ENCODE data around the gene ZAP70. TPM values are rescaled to one million over a fixed set of nuclear protein-coding genes. Genes with fewer than 3 reads are reported as not detected.

Gene ZAP70
- total RNA-seq, 4 donors from 2014 or later, result 11.5 to 75.1 (median 27.2) TPM

GRCh38 chr2:97747285-97747684, 33.9 kb downstream of the ZAP70 start:
- H3K36me3 ChIP-seq, result peaks cover 0 to 11% (median 0%) of the 10 kb centered on the region in 3 donors
- no peaks in the 10 kb centered on the region for H3K9me3 ChIP-seq
- peaks cover 0 to 14% (median 1%) of the 10 kb centered on the region in 4 donors for H3K4me1 ChIP-seq
- H3K27ac ChIP-seq, result no peak overlapping the region
- H3K27me3 ChIP-seq, result no peaks in the 10 kb centered on the region
- TF ChIP-seq POLR2A (IDR thresholded peaks at IDR 0.05) (no peak), CTCF (IDR thresholded peaks at IDR 0.05) (no peak)
- no peak for DNase-seq
- H3K4me3 ChIP-seq, result no peak overlapping the region

- TF ChIP-seq POLR2A (IDR thresholded peaks at IDR 0.05) (no peak), CTCF (IDR thresholded peaks at IDR 0.05) (no peak)
- H3K4me3 ChIP-seq, result no peak overlapping the region
- H3K27me3 ChIP-seq, result no peaks in the 10 kb centered on the region
Measured at GRCh38 chr2:97747716-97748115, 34.3 kb downstream of the ZAP70 start.

DNA sequence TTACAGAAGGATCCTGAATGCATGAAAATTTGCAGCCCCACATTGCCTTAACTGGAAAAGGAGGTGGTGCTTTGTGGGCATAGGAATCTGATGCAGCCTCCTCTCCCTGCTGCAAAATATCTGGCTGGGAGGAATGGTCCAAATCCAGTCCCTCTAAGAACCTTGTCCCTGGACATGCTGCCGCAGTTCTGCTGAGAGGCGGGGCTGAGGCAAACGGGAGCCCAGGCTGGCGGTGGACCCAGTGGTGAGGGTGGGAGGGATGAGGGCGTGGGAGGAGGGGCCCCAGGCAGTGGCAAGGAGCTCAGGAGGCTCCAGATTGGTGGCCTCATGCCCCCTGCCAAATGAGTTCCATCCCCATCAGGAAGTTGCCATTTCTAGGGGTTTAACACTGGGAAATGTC, 36.2 kb downstream of the ZAP70 start:
- TF ChIP-seq POLR2A (IDR thresholded peaks at IDR 0.05) (no peak), CTCF (IDR thresholded peaks at IDR 0.05) (no peak)

More at GRCh38 chr2:97747716-97748115, 34.3 kb downstream of the ZAP70 start:
- Histone ChIP-seq H3K9me3 (no peaks in the 10 kb centered on the region), H3K4me1 (peaks cover 0 to 14% (median 1%) of the 10 kb centered on the region in 4 donors), H3K36me3 (peaks cover 0 to 11% (median 0%) of the 10 kb centered on the region in 3 donors), H3K27ac (no peak overlapping the region)
- DNase-seq, result no peak

DNA sequence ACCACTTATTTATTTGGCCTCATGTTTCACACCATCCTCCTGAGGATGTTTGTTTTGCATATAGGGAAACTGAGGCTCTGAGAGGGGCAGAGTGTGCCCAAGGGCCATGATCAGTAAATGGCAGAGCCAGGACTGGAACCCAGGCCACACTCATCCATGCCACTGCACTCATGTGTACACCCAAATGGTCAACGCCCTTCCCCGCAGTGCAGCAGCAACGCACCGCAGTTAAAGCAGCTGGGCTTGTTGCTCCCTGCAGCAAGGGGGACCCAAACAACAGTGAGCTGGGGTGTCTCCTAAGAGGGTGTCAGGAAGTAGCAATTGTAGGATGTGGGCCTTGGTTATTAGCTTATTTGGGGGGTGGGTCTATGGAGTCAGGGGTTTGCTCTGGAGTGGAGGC, 36.6 kb downstream of the ZAP70 start:
- H3K36me3 ChIP-seq, result peaks cover 0 to 6% (median 0%) of the 10 kb centered on the region in 3 donors
- H3K27ac ChIP-seq, result no peak overlapping the region
- no peak for DNase-seq
- no peak for TF ChIP-seq CTCF (IDR thresholded peaks at IDR 0.05)
- H3K9me3 ChIP-seq, result no peaks in the 10 kb centered on the region
- H3K4me1 ChIP-seq, result peaks cover 0 to 13% (median 1%) of the 10 kb centered on the region in 4 donors
- no peaks in the 10 kb centered on the region for H3K27me3 ChIP-seq
- H3K4me3 ChIP-seq, result no peak overlapping the region

More for the DNA sequence above, 36.2 kb downstream of the ZAP70 start:
- Histone ChIP-seq H3K27me3 (no peaks in the 10 kb centered on the region), H3K4me3 (no peak overlapping the region), H3K36me3 (peaks cover 0 to 4% (median 0%) of the 10 kb centered on the region in 3 donors), H3K4me1 (peaks cover 0 to 14% (median 1%) of the 10 kb centered on the region in 4 donors), H3K9me3 (no peaks in the 10 kb centered on the region), H3K27ac (no peak overlapping the region)
- no peak for DNase-seq

DNA sequence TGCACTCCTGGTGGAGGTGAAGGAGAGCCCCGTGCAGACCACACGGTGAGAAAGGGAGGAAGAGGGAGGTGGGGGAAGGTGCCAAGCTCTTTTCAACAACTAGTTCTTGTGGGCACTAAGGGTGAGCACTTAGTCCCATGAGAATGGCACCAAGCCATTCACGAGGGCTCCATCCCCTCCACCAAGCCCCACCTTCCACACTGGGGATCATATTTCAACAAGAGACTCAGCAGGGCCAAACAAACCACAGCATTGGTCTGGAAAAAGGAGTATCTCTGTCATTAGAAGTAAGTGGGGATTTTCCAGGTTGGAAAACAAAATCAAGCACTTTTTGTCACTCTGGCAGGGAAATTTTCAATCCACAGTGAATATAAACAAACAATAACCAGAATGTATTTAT, 38.4 kb downstream of the ZAP70 start:
- Histone ChIP-seq H3K27me3 (no peaks in the 10 kb centered on the region), H3K36me3 (peaks cover 0 to 19% (median 0%) of the 10 kb centered on the region in 3 donors), H3K4me3 (no peak overlapping the region), H3K27ac (no peak overlapping the region), H3K4me1 (peaks cover 0 to 6% (median 0%) of the 10 kb centered on the region in 4 donors), H3K9me3 (no peaks in the 10 kb centered on the region)
- TF ChIP-seq POLR2A (IDR thresholded peaks at IDR 0.05), result no peak
- DNase-seq, result no peak

GRCh38 chr2:97752342-97753334, 39.3 kb downstream of the ZAP70 start:
- Histone ChIP-seq H3K9me3 (no peaks in the 10 kb centered on the region), H3K27me3 (no peaks in the 10 kb centered on the region), H3K27ac (no peak overlapping the region), H3K4me1 (peaks cover 0 to 6% (median 0%) of the 10 kb centered on the region in 4 donors), H3K4me3 (no peak overlapping the region), H3K36me3 (peaks cover 0 to 28% (median 3%) of the 10 kb centered on the region in 3 donors)
- TF ChIP-seq CTCF (IDR thresholded peaks at IDR 0.05) (no peak), POLR2A (IDR thresholded peaks at IDR 0.05) (no peak)
- no peak for DNase-seq
